ENCODE results near the gene CBX6. TPM values are rescaled to one million over a fixed set of nuclear protein-coding genes. Genes with fewer than 3 reads are reported as not detected.

CBX6 gene
- total and polyA plus RNA-seq, 9 of the 15 experiments (the other 6 are each of a cell fraction or from before 2014, with no cell fraction given), result 0.75 to 31.6 (median 8.0) TPM

DNA sequence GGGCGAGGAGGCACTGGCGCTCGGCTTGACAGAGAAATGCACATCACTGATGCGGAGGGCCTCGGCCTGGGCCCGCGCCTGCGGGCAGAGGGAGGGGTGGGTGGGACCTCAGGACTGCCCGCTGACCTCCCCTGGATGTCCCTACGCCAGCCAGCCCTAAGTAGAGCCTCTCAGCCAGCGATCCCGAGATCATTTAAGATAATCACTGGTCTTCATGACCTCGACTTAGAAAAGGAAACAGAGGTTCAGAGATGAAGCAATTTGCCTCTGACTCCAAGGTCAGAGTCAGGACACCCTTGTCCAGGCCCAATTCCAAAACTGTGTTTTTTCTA lies 4.9 kb downstream of the CBX6 start:
- WGBS (ENCODE audit: insufficient coverage, low coverage, missing lambda C conversion rate), result no CpG with 5 or more reads among the region's 13 CpGs
- FAIRE-seq, result no peak
- no peak overlapping the region for H3K4me2 ChIP-seq (ENCODE audit: insufficient read depth, low read length)
- in situ Hi-C loops (cut with MboI), result no loop called here
- H3K27ac ChIP-seq (ENCODE audit: extremely low read depth, low read depth, low read length), result no peak overlapping the region
- DNase-seq (ENCODE audit: extremely low read depth in 1 of 4, low spot score in 3 of 4), result no peak
- H3K36me3 ChIP-seq (ENCODE audit: control insufficient read depth, insufficient read depth, low read length), result peaks cover 49% of the 10 kb centered on the region; the same call in 2 of the 3 replicates
- H3K4me3 ChIP-seq, result no peak overlapping the region
- H3K9me1 ChIP-seq (ENCODE audit: control insufficient read depth, insufficient read depth, low read length), result peaks cover 2% of the 10 kb centered on the region
- no peaks in the 10 kb centered on the region for H3K9me3 ChIP-seq (replicated peaks; ENCODE audit: control insufficient read depth, insufficient read depth, low read depth, low read length)
- no TSS peak for BruUV-seq (replicated peaks)
- H3K4me1 ChIP-seq (replicated peaks in 1 of 2; ENCODE audit: control insufficient read depth in 2 of 2, insufficient read depth in 2 of 2, low read length in 2 of 2), result peaks cover 0 to 34% of the 10 kb centered on the region in 2 experiments; a peak in 4 of 5 replicates
- H3K9ac ChIP-seq (ENCODE audit: insufficient read depth in 1 of 2, low read depth in 2 of 2, low read length in 2 of 2), result no peak overlapping the region
- H3K79me2 ChIP-seq (ENCODE audit: control insufficient read depth, insufficient read depth, low read length), result peaks cover 29% of the 10 kb centered on the region
- TF ChIP-seq ZNF12 (CRISPR knock-in tag; IDR thresholded peaks at IDR 0.05), result no peak
- no peak for TF ChIP-seq DLX4 (CRISPR knock-in tag; IDR thresholded peaks at IDR 0.05)
- TF ChIP-seq ZEB2 (IDR thresholded peaks at IDR 0.05), result no peak
- TF ChIP-seq CUX1 (CRISPR knock-in tag; IDR thresholded peaks at IDR 0.05), result no peak
- TF ChIP-seq RAD51 (IDR thresholded peaks at IDR 0.05; ENCODE audit: borderline replicate concordance, low read depth), result no peak
- TF ChIP-seq, protein P1, sequence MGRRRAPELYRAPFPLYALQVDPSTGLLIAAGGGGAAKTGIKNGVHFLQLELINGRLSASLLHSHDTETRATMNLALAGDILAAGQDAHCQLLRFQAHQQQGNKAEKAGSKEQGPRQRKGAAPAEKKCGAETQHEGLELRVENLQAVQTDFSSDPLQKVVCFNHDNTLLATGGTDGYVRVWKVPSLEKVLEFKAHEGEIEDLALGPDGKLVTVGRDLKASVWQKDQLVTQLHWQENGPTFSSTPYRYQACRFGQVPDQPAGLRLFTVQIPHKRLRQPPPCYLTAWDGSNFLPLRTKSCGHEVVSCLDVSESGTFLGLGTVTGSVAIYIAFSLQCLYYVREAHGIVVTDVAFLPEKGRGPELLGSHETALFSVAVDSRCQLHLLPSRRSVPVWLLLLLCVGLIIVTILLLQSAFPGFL (CRISPR knock-in tag; IDR thresholded peaks at IDR 0.05), result no peak
- TF ChIP-seq LCOR (CRISPR knock-in tag; IDR thresholded peaks at IDR 0.05), result no peak
- no peak for TF ChIP-seq EHMT2 (IDR thresholded peaks at IDR 0.05)
- no peak for TF ChIP-seq TRIM24 (IDR thresholded peaks at IDR 0.05)
- no peak for TF ChIP-seq THRAP3 (IDR thresholded peaks at IDR 0.05; ENCODE audit: borderline replicate concordance)
- no peak for TF ChIP-seq CREB1 (IDR thresholded peaks at IDR 0.05)
- TF ChIP-seq CREB1 (CRISPR knock-in tag; IDR thresholded peaks at IDR 0.05), result no peak
- no peak for TF ChIP-seq RBM22 (IDR thresholded peaks at IDR 0.05; ENCODE audit: low read depth, low read length, poor library complexity, severe bottlenecking)
- no peak for TF ChIP-seq KLF1 (tag; IDR thresholded peaks at IDR 0.05)
- TF ChIP-seq, protein P2, sequence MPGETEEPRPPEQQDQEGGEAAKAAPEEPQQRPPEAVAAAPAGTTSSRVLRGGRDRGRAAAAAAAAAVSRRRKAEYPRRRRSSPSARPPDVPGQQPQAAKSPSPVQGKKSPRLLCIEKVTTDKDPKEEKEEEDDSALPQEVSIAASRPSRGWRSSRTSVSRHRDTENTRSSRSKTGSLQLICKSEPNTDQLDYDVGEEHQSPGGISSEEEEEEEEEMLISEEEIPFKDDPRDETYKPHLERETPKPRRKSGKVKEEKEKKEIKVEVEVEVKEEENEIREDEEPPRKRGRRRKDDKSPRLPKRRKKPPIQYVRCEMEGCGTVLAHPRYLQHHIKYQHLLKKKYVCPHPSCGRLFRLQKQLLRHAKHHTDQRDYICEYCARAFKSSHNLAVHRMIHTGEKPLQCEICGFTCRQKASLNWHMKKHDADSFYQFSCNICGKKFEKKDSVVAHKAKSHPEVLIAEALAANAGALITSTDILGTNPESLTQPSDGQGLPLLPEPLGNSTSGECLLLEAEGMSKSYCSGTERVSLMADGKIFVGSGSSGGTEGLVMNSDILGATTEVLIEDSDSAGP (CRISPR knock-in tag; IDR thresholded peaks at IDR 0.05), result no peak
- H2AFZ ChIP-seq (ENCODE audit: low read depth, low read length), result no peak overlapping the region
- POLR2A ChIA-PET, result interaction anchor here (0.6 kb wide), 1 partner anchor 113 kb away, joined by 3 read pairs; no protein-coding TSS in a partner anchor
- intact Hi-C loops (cut with micrococcal nuclease), result no loop called here
- H4K20me1 ChIP-seq (replicated peaks; ENCODE audit: control insufficient read depth, insufficient read depth, low read length), result no peaks in the 10 kb centered on the region; the same call in 1 of the 2 replicates
- CTCF ChIA-PET (ENCODE audit: low intra/inter-chr PET ratio), result no interaction called here
- no peak for ATAC-seq
- no peaks in the 10 kb centered on the region for H3K27me3 ChIP-seq (ENCODE audit: control insufficient read depth in 2 of 2, insufficient read depth in 2 of 2, low read length in 2 of 2)

Measured in K562 (cell line).